Measurements from ENCODE around the gene ABHD8. TPM values are rescaled to one million over a fixed set of nuclear protein-coding genes. Genes with fewer than 3 reads are reported as not detected.

The ABHD8 gene
- 10 to 100 TPM; 15.9 to 18.2 TPM for total RNA-seq
- polyA plus RNA-seq (ENCODE audit: insufficient read length in 2 of 2), result 10 to 100 TPM; 34.6 to 35.6 TPM
- long read RNA-seq, donor 1, transcript ABHD8-201 (5 exons, 2,090 nt), result major isoform, 18 of 150 reads
- long read RNA-seq, donor 1, partial matches to known transcripts, result 132 of 150 reads
- long read RNA-seq, donor 1, other reads (novel, unspliced or antisense), result 0 of 150 reads
- long read RNA-seq, donor 2, transcript ABHD8-201 (5 exons, 2,090 nt), result major isoform, 5 of 5 reads
- long read RNA-seq, donor 2, partial matches to known transcripts, result 0 of 5 reads
- long read RNA-seq, donor 2, other reads (novel, unspliced or antisense), result 0 of 5 reads
- long read RNA-seq, donor 3, transcript ABHD8-201 (5 exons, 2,090 nt), result major isoform, 8 of 127 reads
- long read RNA-seq, donor 3, partial matches to known transcripts, result 119 of 127 reads
- long read RNA-seq, donor 3, other reads (novel, unspliced or antisense), result 0 of 127 reads
- long read RNA-seq, donor 4, transcript ABHD8-201 (5 exons, 2,090 nt), result major isoform, 5 of 257 reads
- long read RNA-seq, donor 4, partial matches to known transcripts, result 238 of 257 reads
- long read RNA-seq, donor 4, other reads (novel, unspliced or antisense), result 14 of 257 reads

GRCh38 chr19:17303167-17303939 is at the start of gene ABHD8:
ABHD8 (minus strand) TSS chr19:17303425; CDS start chr19:17301616, 1,809 bp downstream.
- WGBS (ENCODE audit: insufficient coverage), result 2% methylated on average over 52 of the region's 52 CpGs
- Histone ChIP-seq H3K36me3 (ENCODE audit: control insufficient read depth, insufficient read depth, low read length) (peaks cover 23% of the 10 kb centered on the region), H3K4me1 (ENCODE audit: control insufficient read depth, insufficient read depth, low read length) (peaks cover 52% of the 10 kb centered on the region), H3K27me3 (ENCODE audit: control insufficient read depth, insufficient read depth, low read length) (no peaks in the 10 kb centered on the region), H3K27ac (ENCODE audit: low read depth, low read length) (peak within 1 kb of the TSS; percentile 58), H3K4me3 (ENCODE audit: low read depth, low read length) (peak within 1 kb of the TSS; percentile 79), H3K9me3 (ENCODE audit: control insufficient read depth, insufficient read depth, low read length) (no peaks in the 10 kb centered on the region)
- DNase-seq (ENCODE audit: low read depth in 4 of 6, low spot score in 6 of 6), result peak; percentile 88 to 99 (median 93)

- Histone ChIP-seq H3K36me3 (ENCODE audit: control insufficient read depth, insufficient read depth, low read length) (no peaks in the 10 kb centered on the region), H3K9me3 (ENCODE audit: control insufficient read depth, insufficient read depth, low read length) (no peaks in the 10 kb centered on the region), H3K27me3 (ENCODE audit: control insufficient read depth, insufficient read depth, low read length) (no peaks in the 10 kb centered on the region), H3K4me3 (ENCODE audit: low read depth, low read length) (no peak overlapping the region), H3K4me1 (ENCODE audit: control insufficient read depth, insufficient read depth, low read length) (peaks cover 16% of the 10 kb centered on the region), H3K27ac (ENCODE audit: low read depth, low read length) (no peak overlapping the region)
- peak in 1 of 6 donors; percentile 48 for DNase-seq (ENCODE audit: low read depth in 4 of 6, low spot score in 6 of 6)
- 45% methylated on average over 10 of the region's 14 CpGs for WGBS (ENCODE audit: insufficient coverage)
These were observed 49.5 kb upstream of the ABHD8 start for GRCh38 chr19:17352608-17353280.

DNA sequence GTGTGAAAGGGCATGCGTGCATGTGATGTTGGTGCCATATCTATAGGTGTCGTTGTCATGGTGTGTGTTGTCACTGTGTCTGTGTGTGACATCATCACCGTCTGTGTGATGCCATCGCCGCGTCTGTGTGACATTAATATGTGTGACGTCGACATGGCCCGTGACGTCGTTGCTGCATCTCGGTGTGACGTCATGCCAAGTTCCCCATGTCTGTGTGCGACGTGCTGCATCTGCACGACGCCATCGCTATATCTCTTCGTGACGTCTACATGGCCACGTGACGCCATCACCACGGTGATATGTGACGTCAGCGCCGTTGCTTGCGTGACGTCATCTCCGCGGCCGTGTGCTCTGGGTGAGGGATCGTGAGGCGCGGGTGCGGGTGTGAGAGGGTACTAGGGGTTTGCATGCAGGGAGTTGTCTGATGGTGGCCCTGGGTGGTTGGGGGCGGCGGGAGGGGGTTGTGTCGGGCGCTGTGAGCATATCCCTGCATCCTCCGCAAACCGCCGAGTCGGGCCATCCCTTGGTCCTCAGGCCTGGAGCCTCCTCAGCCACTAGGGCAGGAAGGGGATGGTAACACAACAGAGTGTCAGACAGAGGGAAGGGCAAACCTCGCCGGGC is 48.7 kb upstream of the ABHD8 start:
- Histone ChIP-seq H3K4me1 (ENCODE audit: control insufficient read depth, insufficient read depth, low read length) (peaks cover 16% of the 10 kb centered on the region), H3K4me3 (ENCODE audit: low read depth, low read length) (no peak overlapping the region), H3K9me3 (ENCODE audit: control insufficient read depth, insufficient read depth, low read length) (no peaks in the 10 kb centered on the region), H3K36me3 (ENCODE audit: control insufficient read depth, insufficient read depth, low read length) (no peaks in the 10 kb centered on the region), H3K27me3 (ENCODE audit: control insufficient read depth, insufficient read depth, low read length) (no peaks in the 10 kb centered on the region), H3K27ac (ENCODE audit: low read depth, low read length) (no peak overlapping the region)
- WGBS (ENCODE audit: insufficient coverage), result 96% methylated on average over 37 of the region's 45 CpGs
- no peak for DNase-seq (ENCODE audit: low read depth in 4 of 6, low spot score in 6 of 6)

- Histone ChIP-seq H3K4me1 (ENCODE audit: control insufficient read depth, insufficient read depth, low read length) (peaks cover 23% of the 10 kb centered on the region), H3K4me3 (ENCODE audit: low read depth, low read length) (no peak overlapping the region), H3K36me3 (ENCODE audit: control insufficient read depth, insufficient read depth, low read length) (no peaks in the 10 kb centered on the region), H3K9me3 (ENCODE audit: control insufficient read depth, insufficient read depth, low read length) (no peaks in the 10 kb centered on the region), H3K27ac (ENCODE audit: low read depth, low read length) (no peak overlapping the region), H3K27me3 (ENCODE audit: control insufficient read depth, insufficient read depth, low read length) (no peaks in the 10 kb centered on the region)
- WGBS (ENCODE audit: insufficient coverage), result 10% methylated on average over 9 of the region's 12 CpGs
- DNase-seq (ENCODE audit: low read depth in 4 of 6, low spot score in 6 of 6), result peak in 1 of 6 donors; percentile 44
These were observed 45.5 kb upstream of the ABHD8 start for GRCh38 chr19:17348700-17349099.

- Histone ChIP-seq H3K27ac (ENCODE audit: low read depth, low read length) (no peak overlapping the region), H3K4me1 (ENCODE audit: control insufficient read depth, insufficient read depth, low read length) (peaks cover 16% of the 10 kb centered on the region), H3K27me3 (ENCODE audit: control insufficient read depth, insufficient read depth, low read length) (no peaks in the 10 kb centered on the region), H3K36me3 (ENCODE audit: control insufficient read depth, insufficient read depth, low read length) (peaks cover 7% of the 10 kb centered on the region), H3K4me3 (ENCODE audit: low read depth, low read length) (no peak overlapping the region), H3K9me3 (ENCODE audit: control insufficient read depth, insufficient read depth, low read length) (no peaks in the 10 kb centered on the region)
- 61% methylated on average over 2 of the region's 2 CpGs for WGBS (ENCODE audit: insufficient coverage)
- DNase-seq (ENCODE audit: low read depth in 4 of 6, low spot score in 6 of 6), result no peak
These were observed 44.7 kb upstream of the ABHD8 start for GRCh38 chr19:17347877-17348276.

DNA sequence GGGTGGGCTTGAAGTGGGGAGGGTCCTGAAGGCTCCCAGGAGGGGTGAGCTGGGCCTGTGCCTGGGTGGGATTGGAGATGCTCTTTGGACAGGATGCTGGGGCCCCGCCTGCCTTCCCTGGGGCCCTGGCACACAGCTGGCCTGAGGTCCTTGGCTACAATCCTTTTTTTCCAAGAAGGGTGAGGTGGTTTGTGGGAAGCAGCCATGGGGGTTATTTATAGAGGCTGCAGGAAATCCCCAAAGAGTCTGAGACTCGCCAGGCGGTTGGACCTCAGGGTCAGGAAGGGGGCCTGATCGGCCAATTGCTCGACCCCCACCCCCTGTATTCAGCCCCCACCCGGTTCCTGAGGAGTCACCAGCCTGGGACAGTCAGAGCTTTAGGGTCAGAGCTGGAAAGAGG is 44.1 kb upstream of the ABHD8 start:
- Histone ChIP-seq H3K27ac (ENCODE audit: low read depth, low read length) (no peak overlapping the region), H3K9me3 (ENCODE audit: control insufficient read depth, insufficient read depth, low read length) (no peaks in the 10 kb centered on the region), H3K4me1 (ENCODE audit: control insufficient read depth, insufficient read depth, low read length) (peaks cover 13% of the 10 kb centered on the region), H3K27me3 (ENCODE audit: control insufficient read depth, insufficient read depth, low read length) (no peaks in the 10 kb centered on the region), H3K4me3 (ENCODE audit: low read depth, low read length) (no peak overlapping the region), H3K36me3 (ENCODE audit: control insufficient read depth, insufficient read depth, low read length) (peaks cover 7% of the 10 kb centered on the region)
- WGBS (ENCODE audit: insufficient coverage), result 76% methylated on average over 2 of the region's 6 CpGs
- DNase-seq (ENCODE audit: low read depth in 4 of 6, low spot score in 6 of 6), result no peak

- H3K4me1 ChIP-seq (ENCODE audit: control insufficient read depth, insufficient read depth, low read length), result peaks cover 13% of the 10 kb centered on the region
- H3K27ac ChIP-seq (ENCODE audit: low read depth, low read length), result no peak overlapping the region
- no peaks in the 10 kb centered on the region for H3K9me3 ChIP-seq (ENCODE audit: control insufficient read depth, insufficient read depth, low read length)
- H3K36me3 ChIP-seq (ENCODE audit: control insufficient read depth, insufficient read depth, low read length), result peaks cover 16% of the 10 kb centered on the region
- H3K27me3 ChIP-seq (ENCODE audit: control insufficient read depth, insufficient read depth, low read length), result no peaks in the 10 kb centered on the region
- H3K4me3 ChIP-seq (ENCODE audit: low read depth, low read length), result no peak overlapping the region
- DNase-seq (ENCODE audit: low read depth in 4 of 6, low spot score in 6 of 6), result peak in 2 of 6 donors; percentile 82 to 87
- 24% methylated on average over 19 of the region's 24 CpGs for WGBS (ENCODE audit: insufficient coverage)
These were observed 43.0 kb upstream of the ABHD8 start for GRCh38 chr19:17346109-17346671.

DNA sequence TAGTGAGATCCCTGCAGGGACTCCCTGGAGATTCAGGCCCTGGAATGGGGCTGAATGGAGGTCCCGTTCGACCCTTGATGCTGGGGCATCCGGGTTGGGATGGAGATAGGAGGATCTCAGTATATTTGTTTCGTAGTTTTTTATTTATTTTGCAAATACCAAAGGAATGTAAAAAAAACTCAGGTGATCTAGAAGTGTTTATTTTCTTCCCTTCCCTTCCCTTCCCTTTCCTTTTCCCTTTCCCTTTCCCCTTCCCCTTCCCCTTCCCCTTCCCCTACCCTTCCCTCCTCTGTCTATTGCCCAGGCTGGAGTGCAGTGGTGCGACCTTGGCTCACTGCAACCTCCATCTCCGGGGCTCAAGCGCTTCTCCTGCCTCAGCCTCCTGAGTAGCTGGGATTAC is 38.6 kb upstream of the ABHD8 start:
- peaks cover 39% of the 10 kb centered on the region for H3K36me3 ChIP-seq (ENCODE audit: control insufficient read depth, insufficient read depth, low read length)
- DNase-seq (ENCODE audit: low read depth in 4 of 6, low spot score in 6 of 6), result no peak
- H3K27me3 ChIP-seq (ENCODE audit: control insufficient read depth, insufficient read depth, low read length), result no peaks in the 10 kb centered on the region
- no peak overlapping the region for H3K4me3 ChIP-seq (ENCODE audit: low read depth, low read length)
- peaks cover 24% of the 10 kb centered on the region for H3K4me1 ChIP-seq (ENCODE audit: control insufficient read depth, insufficient read depth, low read length)
- no peak overlapping the region for H3K27ac ChIP-seq (ENCODE audit: low read depth, low read length)
- 93% methylated on average over 3 of the region's 7 CpGs for WGBS (ENCODE audit: insufficient coverage)
- H3K9me3 ChIP-seq (ENCODE audit: control insufficient read depth, insufficient read depth, low read length), result no peaks in the 10 kb centered on the region

Data from spinal cord (tissue), 10 donors.